Small intestine (tissue), 7 donors: Measurements from ENCODE around the gene RAD51B. TPM values are rescaled to one million over a fixed set of nuclear protein-coding genes. Genes with fewer than 3 reads are reported as not detected.

Experiments used
- DNase-seq, 2 donors: peaks; one replicate each; pipeline versions ENCODE4 v3.0.0 to v3.0.0-alpha.2; 2013
- FAIRE-seq: peaks from 2 replicates; lab custom pipeline; 2012; peaks lifted over from hg19 to GRCh38; lab: Jason Lieb, UNC
- H3K27ac ChIP-seq, 3 donors: one replicate each; pipeline ENCODE4 v1.5.1; 2013; ENCODE audit warnings: low read length in 2 of 3, mild to moderate bottlenecking in 2 of 3, control low read depth in 1 of 3, inconsistent platforms in 1 of 3, low read depth in 1 of 3, moderate library complexity in 1 of 3
- H3K27me3 ChIP-seq, 3 donors: one replicate each; pipeline ENCODE4 v1.6.1; 2013; ENCODE audit warnings: low read length in 3 of 3, inconsistent platforms in 1 of 3; ENCODE audit not compliant: control insufficient read depth in 3 of 3, insufficient read depth in 3 of 3
- H3K36me3 ChIP-seq, 3 donors: one replicate each; pipeline ENCODE4 v1.6.1; 2013; ENCODE audit warnings: low read length in 3 of 3, inconsistent platforms in 1 of 3, low read depth in 1 of 3, mild to moderate bottlenecking in 1 of 3, moderate library complexity in 1 of 3; ENCODE audit not compliant: control insufficient read depth in 3 of 3, insufficient read depth in 2 of 3
- H3K4me1 ChIP-seq, 3 donors: one replicate each; pipeline ENCODE4 v1.6.1; 2013; ENCODE audit warnings: low read length in 2 of 3, inconsistent platforms in 1 of 3, low read depth in 1 of 3, mild to moderate bottlenecking in 1 of 3, moderate library complexity in 1 of 3; ENCODE audit not compliant: control insufficient read depth in 3 of 3, insufficient read depth in 2 of 3
- H3K4me3 ChIP-seq, 3 donors: one replicate each; pipeline ENCODE4 v1.5.1; 2013; ENCODE audit warnings: low read length in 3 of 3, control low read depth in 1 of 3, inconsistent platforms in 1 of 3, low read depth in 1 of 3, mild to moderate bottlenecking in 1 of 3, moderate library complexity in 1 of 3
- H3K9me3 ChIP-seq, 2 donors: one replicate each; pipeline ENCODE4 v1.6.1; 2013; ENCODE audit warnings: low read depth in 1 of 2, low read length in 1 of 2; ENCODE audit not compliant: control insufficient read depth in 2 of 2, insufficient read depth in 1 of 2
- WGBS, 3 donors: extraction: QIAGEN DNeasy Blood & Tissue Kit; methylation state at CpG; one replicate each; pipeline ENCODE4 v1.1.7; 2013; 5-methylcytosine and 5-hydroxymethylcytosine counted together
- polyA plus RNA-seq, 4 donors: library from polyadenylated mRNA; stranded (reverse) in 3 of 4; unstranded in 1 of 4; fragments of 200-250 nt in 3 of 4; fragments of 120-200 nt in 1 of 4; gene quantifications; one replicate each; pipeline versions ENCODE4 v1.2.1 to v1.2.3, GENCODE V29; 2013
- donor health status: healthy with polysubstance abuse.
- donor health status: control.
- donor health status: control.
- donor health status: Bipolar disorder and iron deficiency.
- donor health status: healthy.

Gene RAD51B
- polyA plus RNA-seq, 4 donors: 1.1 to 9.0 (median 4.1) TPM

- H3K4me3 ChIP-seq: no peak overlapping the region
- 49 to 84% (median 74%) methylated on average over 3 of the region's 3 CpGs for WGBS, 3 donors
- peak overlapping the region in 2 of 3 donors; percentile 31 to 57 for H3K27ac ChIP-seq
- DNase-seq: no peak
- H3K9me3 ChIP-seq: no peaks in the 10 kb centered on the region
- peaks cover 0 to 18% (median 8%) of the 10 kb centered on the region in 3 donors for H3K4me1 ChIP-seq
- no peak for FAIRE-seq
- no peaks in the 10 kb centered on the region for H3K27me3 ChIP-seq
- H3K36me3 ChIP-seq: no peaks in the 10 kb centered on the region
Observed at GRCh38 chr14:68543516-68543915, 723.9 kb downstream of the RAD51B start.

GRCh38 chr14:68544081-68544892, 724.7 kb downstream of the RAD51B start:
- no peaks in the 10 kb centered on the region for H3K27me3 ChIP-seq
- DNase-seq: no peak
- FAIRE-seq: no peak
- no peaks in the 10 kb centered on the region for H3K9me3 ChIP-seq
- H3K27ac ChIP-seq: peak overlapping the region in 2 of 3 donors; percentile 31 to 76
- no peak overlapping the region for H3K4me3 ChIP-seq
- H3K36me3 ChIP-seq: no peaks in the 10 kb centered on the region
- peaks cover 0 to 23% (median 4%) of the 10 kb centered on the region in 3 donors for H3K4me1 ChIP-seq
- WGBS, 3 donors: 64 to 92% (median 82%) methylated on average over 5 of the region's 5 CpGs

GRCh38 chr14:68546839-68547238, 727.3 kb downstream of the RAD51B start:
- H3K4me1 ChIP-seq: peaks cover 0 to 23% (median 4%) of the 10 kb centered on the region in 3 donors
- H3K27ac ChIP-seq: peak overlapping the region in 2 of 3 donors; percentile 82 to 86
- H3K27me3 ChIP-seq: no peaks in the 10 kb centered on the region
- no peak for FAIRE-seq
- no peak for DNase-seq
- WGBS, 3 donors: 94 to 96% (median 95%) methylated on average over 5 of the region's 5 CpGs
- H3K36me3 ChIP-seq: no peaks in the 10 kb centered on the region
- H3K9me3 ChIP-seq: no peaks in the 10 kb centered on the region
- no peak overlapping the region for H3K4me3 ChIP-seq

GRCh38 chr14:68547305-68548193, 728.0 kb downstream of the RAD51B start:
- 71 to 83% (median 78%) methylated on average over 12 of the region's 12 CpGs for WGBS, 3 donors
- Histone ChIP-seq H3K4me1 (peaks cover 0 to 23% (median 7%) of the 10 kb centered on the region in 3 donors), H3K27ac (peak overlapping the region; percentile 1 to 86 (median 82)), H3K9me3 (no peaks in the 10 kb centered on the region), H3K27me3 (no peaks in the 10 kb centered on the region), H3K36me3 (no peaks in the 10 kb centered on the region), H3K4me3 (no peak overlapping the region)
- DNase-seq (peak in 1 of 2 donors; percentile 20), FAIRE-seq (no peak)

- Histone ChIP-seq H3K4me1 (peaks cover 0 to 23% (median 7%) of the 10 kb centered on the region in 3 donors), H3K27ac (peak overlapping the region; percentile 1 to 86 (median 82)), H3K9me3 (no peaks in the 10 kb centered on the region), H3K27me3 (no peaks in the 10 kb centered on the region), H3K36me3 (no peaks in the 10 kb centered on the region), H3K4me3 (no peak overlapping the region)
- WGBS, 3 donors: 73 to 94% (median 89%) methylated on average over 14 of the region's 14 CpGs
- DNase-seq (peak in 1 of 2 donors; percentile 64), FAIRE-seq (no peak)
Observed at GRCh38 chr14:68548194-68549076, 728.9 kb downstream of the RAD51B start.

GRCh38 chr14:68550338-68550715, 730.7 kb downstream of the RAD51B start:
- Histone ChIP-seq H3K27ac (peak overlapping the region in 2 of 3 donors; percentile 8 to 74), H3K4me3 (no peak overlapping the region), H3K27me3 (no peaks in the 10 kb centered on the region), H3K4me1 (peaks cover 0 to 19% (median 3%) of the 10 kb centered on the region in 3 donors), H3K36me3 (no peaks in the 10 kb centered on the region), H3K9me3 (no peaks in the 10 kb centered on the region)
- no peak for DNase-seq
- 73 to 98% (median 89%) methylated on average over 4 of the region's 4 CpGs for WGBS, 3 donors
- no peak for FAIRE-seq

- DNase-seq (no peak), FAIRE-seq (no peak)
- 81 to 95% (median 93%) methylated on average over 7 of the region's 7 CpGs for whole genome bisulfite sequencing, 3 donors
- Histone ChIP-seq H3K36me3 (no peaks in the 10 kb centered on the region), H3K4me3 (no peak overlapping the region), H3K27me3 (no peaks in the 10 kb centered on the region), H3K4me1 (peaks cover 0 to 19% (median 3%) of the 10 kb centered on the region in 3 donors), H3K27ac (peak overlapping the region in 2 of 3 donors; percentile 30 to 74), H3K9me3 (no peaks in the 10 kb centered on the region)
Observed at GRCh38 chr14:68551045-68551683, 731.6 kb downstream of the RAD51B start.
